Measurements from ENCODE around the gene NFIB. TPM values are rescaled to one million over a fixed set of nuclear protein-coding genes. Genes with fewer than 3 reads are reported as not detected.

Gene NFIB
- total RNA-seq, 1 experiment from 2014 or later, result 0.61 TPM

DNA sequence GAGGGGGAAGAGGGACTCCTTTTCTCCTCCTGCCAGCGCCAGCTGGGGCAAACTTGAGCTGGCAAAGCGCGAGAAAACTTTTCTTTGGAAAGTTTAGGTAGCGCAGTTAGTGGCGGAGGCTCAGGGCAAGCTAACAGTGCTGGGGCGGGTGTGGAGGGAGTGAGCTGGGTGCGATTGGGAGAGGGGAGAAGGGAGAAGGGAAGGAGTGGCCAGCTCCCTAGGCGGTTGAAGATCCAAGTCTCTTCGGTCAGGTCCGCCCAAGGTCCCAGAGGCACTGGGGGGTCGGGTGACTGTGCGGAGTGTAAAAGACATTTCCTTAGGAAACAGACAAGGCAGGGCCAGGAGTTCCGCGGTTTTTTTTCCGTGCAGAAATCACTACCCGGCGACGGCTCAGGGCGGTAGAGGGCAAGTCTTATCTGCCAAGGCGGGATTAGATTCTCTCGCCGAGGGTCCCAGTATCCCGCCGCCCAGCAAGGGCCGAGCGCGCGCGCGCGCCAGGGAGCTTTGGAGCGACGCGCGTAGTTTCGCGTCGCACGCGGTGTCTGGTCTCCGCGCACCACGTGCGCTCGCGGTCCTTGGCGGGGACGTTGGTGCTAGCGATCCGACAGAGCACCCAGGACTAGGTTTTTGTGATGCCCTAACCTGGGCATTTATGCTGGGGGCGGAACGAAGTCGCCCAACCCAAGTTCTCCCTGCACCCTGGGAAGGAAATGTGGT lies 33.6 kb upstream of the NFIB start:
- no peaks in the 10 kb centered on the region; the same call in 1 of the 2 replicates for H3K27me3 ChIP-seq (replicated peaks; ENCODE audit: control insufficient read depth, insufficient read depth, low read length)
- H3K4me1 Mint-ChIP-seq (ENCODE audit: low read depth, unreplicated experiment), result no peaks in the 10 kb centered on the region
- no peak for DNase-seq
- ChIA-PET CTCF (no interaction called here), POLR2A (no interaction called here)
- no peaks in the 10 kb centered on the region for H3K9me3 Mint-ChIP-seq (ENCODE audit: unreplicated experiment)
- H3K27ac Mint-ChIP-seq (ENCODE audit: unreplicated experiment), result no peak overlapping the region
- peaks cover 24% of the 10 kb centered on the region for H3K27me3 Mint-ChIP-seq (ENCODE audit: insufficient read depth, unreplicated experiment)
- intact Hi-C loops (cut with micrococcal nuclease; ENCODE audit: unreplicated experiment), result no loop called here
- H3K4me1 ChIP-seq, result no peaks in the 10 kb centered on the region
- no TSS peak for BruUV-seq (replicated peaks)
- no peaks in the 10 kb centered on the region for H3K9me3 ChIP-seq
- H3K36me3 Mint-ChIP-seq (ENCODE audit: insufficient read depth, unreplicated experiment), result no peaks in the 10 kb centered on the region
- peak overlapping the region; percentile 33 for H3K4me3 Mint-ChIP-seq (ENCODE audit: unreplicated experiment)
- TF ChIP-seq, protein P1, sequence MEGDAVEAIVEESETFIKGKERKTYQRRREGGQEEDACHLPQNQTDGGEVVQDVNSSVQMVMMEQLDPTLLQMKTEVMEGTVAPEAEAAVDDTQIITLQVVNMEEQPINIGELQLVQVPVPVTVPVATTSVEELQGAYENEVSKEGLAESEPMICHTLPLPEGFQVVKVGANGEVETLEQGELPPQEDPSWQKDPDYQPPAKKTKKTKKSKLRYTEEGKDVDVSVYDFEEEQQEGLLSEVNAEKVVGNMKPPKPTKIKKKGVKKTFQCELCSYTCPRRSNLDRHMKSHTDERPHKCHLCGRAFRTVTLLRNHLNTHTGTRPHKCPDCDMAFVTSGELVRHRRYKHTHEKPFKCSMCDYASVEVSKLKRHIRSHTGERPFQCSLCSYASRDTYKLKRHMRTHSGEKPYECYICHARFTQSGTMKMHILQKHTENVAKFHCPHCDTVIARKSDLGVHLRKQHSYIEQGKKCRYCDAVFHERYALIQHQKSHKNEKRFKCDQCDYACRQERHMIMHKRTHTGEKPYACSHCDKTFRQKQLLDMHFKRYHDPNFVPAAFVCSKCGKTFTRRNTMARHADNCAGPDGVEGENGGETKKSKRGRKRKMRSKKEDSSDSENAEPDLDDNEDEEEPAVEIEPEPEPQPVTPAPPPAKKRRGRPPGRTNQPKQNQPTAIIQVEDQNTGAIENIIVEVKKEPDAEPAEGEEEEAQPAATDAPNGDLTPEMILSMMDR (IDR thresholded peaks at IDR 0.05; ENCODE audit: insufficient read depth in 1 of 2, low read depth in 1 of 2, low read length in 1 of 2, severe bottlenecking in 1 of 2, unreplicated experiment in 1 of 2), result no peak
- H3K36me3 ChIP-seq (ENCODE audit: control insufficient read depth, insufficient read depth, low read length), result no peaks in the 10 kb centered on the region
- H3K4me3 ChIP-seq (ENCODE audit: low read depth, low read length), result no peak overlapping the region

DNA sequence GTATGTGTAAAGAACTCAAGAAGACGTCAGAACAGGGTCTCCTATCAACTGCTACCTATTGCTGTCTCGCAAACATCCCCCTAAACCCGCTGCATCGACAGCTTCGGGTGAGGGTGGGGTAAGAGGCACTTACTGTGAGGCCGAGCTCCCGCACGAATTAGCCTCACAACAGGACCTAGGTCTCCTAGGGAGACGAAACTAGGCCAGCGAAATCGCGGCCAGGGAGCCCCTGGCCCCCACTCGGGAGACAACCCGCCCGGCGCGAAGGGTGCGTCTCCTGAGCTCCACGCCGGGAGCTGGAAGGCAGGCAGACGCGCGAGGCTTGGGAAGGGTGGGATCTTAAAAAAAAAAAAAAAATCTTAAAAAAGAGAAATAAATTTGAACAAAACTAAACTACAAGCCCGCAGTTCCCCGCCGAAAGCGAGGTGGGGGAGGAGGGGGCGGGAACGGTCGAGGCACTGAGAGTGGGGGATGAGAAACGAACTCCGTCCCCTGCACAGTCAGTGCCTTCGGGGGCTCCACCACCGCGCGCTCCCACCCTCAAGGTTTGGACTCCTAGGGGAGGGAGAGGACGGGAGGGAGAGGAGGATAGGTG lies 33.0 kb upstream of the NFIB start:
- Mint-ChIP-seq H3K27ac (ENCODE audit: unreplicated experiment) (no peak overlapping the region), H3K4me3 (ENCODE audit: unreplicated experiment) (peak overlapping the region; percentile 33), H3K27me3 (ENCODE audit: insufficient read depth, unreplicated experiment) (peaks cover 24% of the 10 kb centered on the region), H3K9me3 (ENCODE audit: unreplicated experiment) (no peaks in the 10 kb centered on the region), H3K4me1 (ENCODE audit: low read depth, unreplicated experiment) (no peaks in the 10 kb centered on the region), H3K36me3 (ENCODE audit: insufficient read depth, unreplicated experiment) (no peaks in the 10 kb centered on the region)
- POLR2A ChIA-PET, result no interaction called here
- CTCF ChIA-PET, result no interaction called here
- no peaks in the 10 kb centered on the region; the same call in 1 of the 2 replicates for H3K27me3 ChIP-seq (replicated peaks; ENCODE audit: control insufficient read depth, insufficient read depth, low read length)
- DNase-seq, result no peak
- no TSS peak for BruUV-seq (replicated peaks)
- TF ChIP-seq, protein P1 (IDR thresholded peaks at IDR 0.05; ENCODE audit: insufficient read depth in 1 of 2, low read depth in 1 of 2, low read length in 1 of 2, severe bottlenecking in 1 of 2, unreplicated experiment in 1 of 2), result no peak
- no peak overlapping the region for H3K4me3 ChIP-seq (ENCODE audit: low read depth, low read length)
- intact Hi-C loops (cut with micrococcal nuclease; ENCODE audit: unreplicated experiment), result no loop called here
- H3K36me3 ChIP-seq (ENCODE audit: control insufficient read depth, insufficient read depth, low read length), result no peaks in the 10 kb centered on the region
- no peaks in the 10 kb centered on the region for H3K4me1 ChIP-seq
- H3K9me3 ChIP-seq, result no peaks in the 10 kb centered on the region

- CTCF ChIA-PET, result no interaction called here
- Histone ChIP-seq H3K36me3 (ENCODE audit: control insufficient read depth, insufficient read depth, low read length) (no peaks in the 10 kb centered on the region), H3K4me1 (no peaks in the 10 kb centered on the region), H3K27me3 (replicated peaks; ENCODE audit: control insufficient read depth, insufficient read depth, low read length) (no peaks in the 10 kb centered on the region; the same call in 1 of the 2 replicates), H3K4me3 (ENCODE audit: low read depth, low read length) (no peak overlapping the region), H3K9me3 (no peaks in the 10 kb centered on the region)
- no peaks in the 10 kb centered on the region for H3K36me3 Mint-ChIP-seq (ENCODE audit: insufficient read depth, unreplicated experiment)
- peaks cover 22% of the 10 kb centered on the region for H3K27me3 Mint-ChIP-seq (ENCODE audit: insufficient read depth, unreplicated experiment)
- no TSS peak for BruUV-seq (replicated peaks)
- TF ChIP-seq, protein P1 (IDR thresholded peaks at IDR 0.05; ENCODE audit: insufficient read depth in 1 of 2, low read depth in 1 of 2, low read length in 1 of 2, severe bottlenecking in 1 of 2, unreplicated experiment in 1 of 2), result no peak
- no peaks in the 10 kb centered on the region for H3K9me3 Mint-ChIP-seq (ENCODE audit: unreplicated experiment)
- intact Hi-C loops (cut with micrococcal nuclease; ENCODE audit: unreplicated experiment), result no loop called here
- DNase-seq, result no peak
- no peak overlapping the region for H3K27ac Mint-ChIP-seq (ENCODE audit: unreplicated experiment)
- no peak overlapping the region for H3K4me3 Mint-ChIP-seq (ENCODE audit: unreplicated experiment)
- H3K4me1 Mint-ChIP-seq (ENCODE audit: low read depth, unreplicated experiment), result no peaks in the 10 kb centered on the region
- POLR2A ChIA-PET, result no interaction called here
Observed at GRCh38 chr9:14346231-14346791, 32.4 kb upstream of the NFIB start.
